Activated naive CD8-positive, alpha-beta T cell treated with anti-CD3 and anti-CD28 coated beads, Interleukin-2, amount 50 U/mL, for 16 hours (primary cell): ENCODE data around the gene RXFP2.
A peak's percentile ranks its signal among the peaks of the same experiment; 100 is the strongest.

Experiments
- DNase-seq: peaks from one replicate; pipeline ENCODE4 v3.0.0-alpha.2; 2020; ENCODE audit warnings: low read depth, low spot score

The RXFP2 gene, protein sequence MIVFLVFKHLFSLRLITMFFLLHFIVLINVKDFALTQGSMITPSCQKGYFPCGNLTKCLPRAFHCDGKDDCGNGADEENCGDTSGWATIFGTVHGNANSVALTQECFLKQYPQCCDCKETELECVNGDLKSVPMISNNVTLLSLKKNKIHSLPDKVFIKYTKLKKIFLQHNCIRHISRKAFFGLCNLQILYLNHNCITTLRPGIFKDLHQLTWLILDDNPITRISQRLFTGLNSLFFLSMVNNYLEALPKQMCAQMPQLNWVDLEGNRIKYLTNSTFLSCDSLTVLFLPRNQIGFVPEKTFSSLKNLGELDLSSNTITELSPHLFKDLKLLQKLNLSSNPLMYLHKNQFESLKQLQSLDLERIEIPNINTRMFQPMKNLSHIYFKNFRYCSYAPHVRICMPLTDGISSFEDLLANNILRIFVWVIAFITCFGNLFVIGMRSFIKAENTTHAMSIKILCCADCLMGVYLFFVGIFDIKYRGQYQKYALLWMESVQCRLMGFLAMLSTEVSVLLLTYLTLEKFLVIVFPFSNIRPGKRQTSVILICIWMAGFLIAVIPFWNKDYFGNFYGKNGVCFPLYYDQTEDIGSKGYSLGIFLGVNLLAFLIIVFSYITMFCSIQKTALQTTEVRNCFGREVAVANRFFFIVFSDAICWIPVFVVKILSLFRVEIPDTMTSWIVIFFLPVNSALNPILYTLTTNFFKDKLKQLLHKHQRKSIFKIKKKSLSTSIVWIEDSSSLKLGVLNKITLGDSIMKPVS

DNA sequence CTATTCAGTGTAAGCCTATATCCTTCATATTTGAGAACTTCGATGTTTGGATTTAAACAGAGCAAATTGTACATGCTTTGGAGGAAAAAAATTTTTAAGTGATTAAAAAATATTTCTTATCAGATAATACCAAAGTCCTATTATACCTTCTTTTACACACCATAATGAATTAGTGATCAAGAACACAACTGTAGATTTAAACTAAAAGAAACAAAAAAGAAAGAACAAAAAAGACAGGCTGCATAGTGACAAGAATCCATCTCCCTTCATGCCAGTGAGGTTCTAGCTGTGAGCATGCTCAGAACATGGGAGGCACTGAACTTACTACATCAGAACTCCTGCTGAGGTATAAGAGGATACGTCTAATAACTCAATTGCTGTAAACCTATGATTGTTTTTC is at the start of gene RXFP2:
Gene RXFP2, plus strand, starts transcription at position 301 of the 400 bp plus-strand sequence. Its CDS starts 87 bp downstream, at position 388.
- DNase-seq, result no peak

- no peak for DNase-seq
Measured at GRCh38 chr13:31697290-31697689, 42.0 kb upstream of the RXFP2 start.

DNA sequence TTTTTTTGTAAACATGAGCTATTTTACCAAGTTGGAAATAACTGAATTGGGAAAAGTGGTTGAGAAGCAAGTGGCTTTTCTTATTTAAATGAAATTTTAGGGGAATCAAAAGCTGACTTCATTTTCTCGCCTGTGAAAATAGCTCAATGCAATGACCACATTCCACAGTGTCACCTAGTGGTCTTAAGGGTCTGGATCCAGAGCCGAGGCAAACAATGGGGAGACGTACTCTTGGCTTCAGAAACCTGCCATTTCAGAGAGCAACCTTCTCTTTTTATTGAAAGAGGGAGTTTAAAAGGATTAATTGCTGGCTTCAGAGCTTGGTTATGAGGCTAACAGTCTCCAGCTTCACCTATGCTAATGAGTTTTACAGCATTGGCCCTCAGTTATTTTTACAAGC is 39.7 kb upstream of the RXFP2 start:
- DNase-seq, result no peak

DNA sequence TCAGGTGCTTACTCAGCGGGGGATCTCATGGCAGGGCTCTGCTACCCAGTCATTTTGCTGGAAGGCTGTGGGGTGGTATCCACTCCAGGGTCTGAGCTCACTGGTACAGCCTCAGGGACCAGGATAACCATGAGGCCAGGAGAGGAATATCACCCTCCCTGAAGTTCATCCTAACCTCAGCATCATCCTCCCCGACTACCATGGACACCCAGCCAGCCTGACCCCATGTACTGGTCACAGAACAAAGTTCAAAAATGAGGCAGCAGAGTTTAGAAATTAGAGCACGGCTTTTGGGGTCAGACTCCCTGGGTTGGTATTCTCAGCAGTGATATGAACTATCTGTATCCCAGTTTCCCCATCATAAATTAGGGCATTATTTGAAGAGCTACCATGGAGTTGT is 35.5 kb upstream of the RXFP2 start:
- no peak for DNase-seq

DNA sequence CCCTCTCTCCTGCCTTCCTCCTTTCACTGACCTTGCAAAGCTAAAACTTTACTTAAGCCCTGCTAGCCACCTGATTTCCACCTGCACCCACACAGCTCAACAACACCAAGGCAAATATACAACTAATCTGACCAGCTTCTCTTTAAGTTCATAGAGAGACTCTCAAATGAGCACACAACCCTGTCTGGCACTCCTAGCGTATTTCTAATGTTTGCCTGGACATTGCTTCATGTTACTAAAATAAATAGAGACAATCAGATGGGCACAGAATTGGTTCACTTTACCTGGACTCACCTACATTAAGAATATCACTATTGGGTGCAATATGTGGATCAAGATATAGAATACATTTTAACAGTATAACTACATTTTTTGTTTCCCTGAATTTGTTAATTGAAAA is 33.2 kb upstream of the RXFP2 start:
- DNase-seq, result no peak

DNA sequence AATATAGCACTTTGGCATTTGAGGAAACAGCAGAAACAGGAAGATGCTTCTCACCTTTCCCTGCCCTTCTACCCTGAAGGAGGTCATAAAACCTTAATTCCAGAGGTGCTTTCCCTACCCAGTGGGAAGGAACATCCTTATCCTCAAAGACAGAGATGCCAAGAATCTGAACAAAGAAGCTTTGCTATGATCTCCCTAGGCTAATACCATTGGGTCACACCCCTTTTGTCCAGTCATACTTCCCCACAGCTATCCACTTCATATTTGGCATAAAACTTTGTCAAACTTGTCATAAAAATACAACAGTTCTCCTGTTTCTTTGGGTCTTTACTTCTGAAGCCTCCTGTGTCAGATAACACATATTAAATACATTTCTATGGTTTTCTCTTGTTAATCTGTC is 21.7 kb upstream of the RXFP2 start:
- no peak for DNase-seq

DNA sequence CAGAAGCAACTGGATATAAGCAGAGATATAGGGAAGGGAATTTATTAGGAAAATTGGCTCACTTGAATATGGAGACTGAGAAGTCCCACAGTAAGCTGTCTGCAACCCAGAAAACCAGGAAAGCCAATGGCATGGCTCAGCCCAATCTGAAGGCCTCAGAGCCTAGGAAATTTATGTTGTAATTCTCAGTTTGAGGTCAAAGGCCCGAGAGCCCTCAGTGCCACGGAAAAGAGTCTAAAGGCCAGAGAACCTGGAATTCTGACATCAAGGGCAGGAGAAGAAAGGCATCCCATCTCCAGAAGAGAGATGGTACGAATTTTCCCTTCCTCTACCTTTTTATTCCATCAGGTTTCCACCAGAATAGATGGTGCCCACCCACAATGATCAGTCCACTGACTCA is 20.1 kb upstream of the RXFP2 start:
- no peak for DNase-seq

GRCh38 chr13:31722673-31723072 is 16.7 kb upstream of the RXFP2 start:
- no peak for DNase-seq

GRCh38 chr13:31725841-31726240 is 13.5 kb upstream of the RXFP2 start:
- DNase-seq, result no peak

DNA sequence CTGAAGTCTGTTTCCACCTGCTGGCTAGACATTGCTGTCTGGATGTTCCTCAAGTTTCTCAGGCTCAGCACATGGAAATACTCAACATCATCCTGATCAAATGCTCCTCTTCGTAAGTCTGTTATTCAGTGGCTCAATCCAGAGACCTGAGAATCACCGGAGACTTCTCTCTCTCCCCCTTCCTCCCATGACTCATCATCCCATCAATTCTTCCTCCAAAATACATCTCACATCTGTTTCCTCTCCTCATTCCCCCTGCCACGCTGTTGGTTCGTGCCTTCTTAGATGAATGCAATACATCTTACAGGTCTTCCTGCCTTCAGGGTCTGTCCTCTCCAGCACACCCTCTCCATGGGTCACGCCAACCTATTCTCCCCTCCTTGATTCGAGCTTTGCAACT is 7.4 kb upstream of the RXFP2 start:
- no peak for DNase-seq

DNA sequence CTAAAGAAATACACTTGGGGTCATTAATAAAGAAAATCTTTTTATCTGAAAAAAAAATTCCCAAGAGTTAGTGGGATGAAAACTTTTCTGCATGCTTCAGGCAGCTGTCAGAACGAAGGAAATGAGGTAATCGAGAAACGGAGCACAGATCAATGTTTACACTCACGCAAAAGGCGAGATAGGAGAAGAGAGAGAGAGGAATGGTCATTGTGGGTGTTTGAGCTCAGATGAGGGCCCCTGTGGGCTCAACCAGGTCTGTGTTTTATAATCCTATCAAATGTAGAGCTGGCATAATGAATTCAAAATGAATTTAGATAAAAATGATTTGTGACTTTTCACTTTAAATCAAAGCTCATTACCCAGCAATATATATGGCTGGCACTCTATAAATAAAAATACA is 6.3 kb upstream of the RXFP2 start:
- no peak for DNase-seq

DNA sequence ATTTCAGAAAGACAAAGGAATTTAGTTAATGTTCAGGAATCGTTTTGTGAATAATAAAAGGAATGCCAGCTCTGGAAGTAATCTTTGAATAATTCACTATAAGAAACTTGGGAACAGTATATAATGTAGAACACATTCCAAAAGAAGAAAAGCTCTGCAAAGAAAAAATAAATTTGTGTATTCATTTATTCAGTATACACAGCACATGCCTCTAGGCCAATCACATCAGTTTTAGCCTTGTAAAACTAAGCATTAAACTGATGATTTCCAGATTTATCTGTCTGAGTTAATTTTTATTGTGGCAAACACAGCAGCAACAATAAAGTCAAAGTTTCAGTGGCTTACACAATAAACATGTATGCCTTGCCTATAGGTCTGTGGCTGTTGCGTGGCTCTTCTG is 5.7 kb upstream of the RXFP2 start:
- DNase-seq, result no peak

DNA sequence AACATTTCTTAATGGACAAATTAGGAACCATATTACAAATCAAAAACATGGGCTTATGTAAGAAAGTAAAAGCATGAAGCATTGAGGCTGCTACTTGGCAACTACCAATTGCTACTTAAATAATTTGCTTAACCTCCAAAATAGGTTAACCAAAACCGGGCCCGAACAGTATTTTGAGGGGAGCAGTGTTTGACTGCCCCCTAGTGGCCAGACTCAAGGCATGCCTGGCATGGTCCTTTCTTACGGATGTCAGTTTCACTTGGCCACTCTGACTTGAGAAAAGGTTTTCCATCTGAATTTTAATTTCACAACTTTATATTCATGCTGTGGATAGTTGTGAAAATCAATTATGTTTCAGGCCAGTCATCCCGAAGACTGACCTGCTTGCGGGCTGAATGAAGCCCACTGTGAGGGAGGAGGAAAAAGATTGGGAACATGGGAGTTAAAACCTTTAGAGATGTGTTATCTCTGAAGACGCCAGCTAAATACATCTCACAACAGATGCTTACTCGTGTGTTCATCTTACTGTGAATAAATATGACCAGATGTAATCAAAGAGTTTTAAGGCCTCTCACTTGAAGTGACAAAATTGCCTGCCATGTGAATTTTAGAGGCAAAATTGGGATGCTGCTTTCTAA is 2.9 kb downstream of the RXFP2 start:
- peak; percentile 21 for DNase-seq

GRCh38 chr13:31747291-31747690 is 8.0 kb downstream of the RXFP2 start:
- DNase-seq, result no peak

DNA sequence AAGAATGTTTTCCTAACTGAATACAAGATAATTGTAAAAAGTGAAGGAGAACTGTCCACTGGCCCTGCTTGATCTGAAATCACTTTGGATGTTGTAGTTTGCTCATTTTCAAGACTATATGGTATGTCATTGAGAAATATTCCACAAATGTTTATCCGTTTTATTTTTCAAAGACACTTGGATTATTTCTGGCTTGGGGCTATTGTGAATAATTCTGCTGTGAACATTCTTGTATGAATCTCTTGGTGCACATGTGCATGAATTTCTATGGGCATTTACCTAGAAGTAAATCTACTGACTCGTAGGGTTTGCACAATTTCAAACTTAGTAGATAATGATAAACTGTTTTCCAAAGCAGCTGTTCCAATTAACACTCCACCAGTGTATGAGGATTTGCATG is 8.6 kb downstream of the RXFP2 start:
- DNase-seq, result no peak

- no peak for DNase-seq
Measured at GRCh38 chr13:31749929-31750328, 10.6 kb downstream of the RXFP2 start.

GRCh38 chr13:31755211-31755610 is 15.9 kb downstream of the RXFP2 start:
- no peak for DNase-seq

DNA sequence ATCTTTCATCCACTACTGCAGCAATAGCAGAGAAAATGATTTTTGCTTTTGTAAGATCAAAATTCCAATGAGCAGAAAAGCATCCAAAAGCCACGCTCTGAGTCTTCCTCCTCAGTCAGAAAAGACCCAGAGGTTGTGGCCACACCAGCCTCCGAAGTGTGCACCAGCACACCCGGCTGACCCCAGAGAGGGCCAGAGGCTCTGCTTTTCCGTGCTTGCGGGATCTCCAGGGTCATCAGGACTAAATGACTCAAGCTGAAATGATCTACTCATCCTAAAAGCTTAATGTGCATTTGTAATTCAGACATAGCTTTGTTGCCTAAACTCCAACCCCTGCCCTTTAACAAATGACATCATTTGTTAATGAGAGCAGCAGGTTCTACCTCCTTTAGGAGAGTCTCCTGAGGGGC is 16.5 kb downstream of the RXFP2 start:
- DNase-seq, result no peak

DNA sequence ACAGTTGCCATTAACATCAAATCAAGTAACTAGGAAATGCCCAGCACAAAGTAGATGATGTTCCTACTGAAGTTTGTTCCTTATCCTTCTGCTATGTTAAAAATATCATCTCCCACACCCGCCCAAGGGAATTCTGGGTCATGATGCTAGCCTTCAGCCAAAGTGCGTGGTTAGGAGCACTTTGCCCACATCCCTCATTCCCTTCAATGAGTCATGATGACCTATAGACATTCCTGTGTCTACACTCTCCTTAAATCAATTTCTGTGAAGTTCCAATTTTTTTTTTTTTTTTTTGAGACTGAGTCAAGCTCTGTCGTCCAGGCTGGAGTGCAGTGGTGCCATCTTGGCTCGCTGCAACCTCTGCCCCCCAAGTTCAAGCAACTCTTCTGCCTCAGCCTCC is 17.0 kb downstream of the RXFP2 start:
- no peak for DNase-seq

GRCh38 chr13:31761951-31762350 is 22.6 kb downstream of the RXFP2 start:
- DNase-seq, result no peak

DNA sequence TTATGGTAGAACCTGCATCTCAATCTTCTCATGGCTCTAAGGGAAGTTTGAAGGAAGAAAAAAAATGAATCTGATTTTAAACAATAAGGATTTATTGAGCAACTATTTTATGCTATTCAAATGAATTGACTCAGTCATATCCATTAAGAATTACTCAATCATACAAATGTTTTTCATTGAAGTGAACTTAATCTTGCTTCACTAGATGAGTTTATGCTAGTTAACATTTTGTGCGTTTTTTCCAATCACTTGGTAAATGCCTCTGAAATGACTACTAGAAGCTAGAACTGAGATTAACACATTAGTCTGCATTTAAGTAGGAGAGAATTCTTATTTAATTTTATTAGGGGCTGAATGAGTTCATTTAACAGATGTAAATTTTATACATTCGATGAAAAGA is 25.2 kb downstream of the RXFP2 start:
- no peak for DNase-seq

- no peak for DNase-seq
Measured at GRCh38 chr13:31765138-31765785, 25.9 kb downstream of the RXFP2 start.
